Astrocyte of the spinal cord (primary cell): Measurements from ENCODE around the gene TCTA.
"Not testable (repeated sequence)": the region's sequence is repeated elsewhere in the genome, so short reads cannot be mapped to it uniquely, and the experiment has no call there.

Source experiments
- DNase-seq: peaks from one replicate; pipeline ENCODE4 v3.0.0; 2011; ENCODE audit warnings: low read depth, low spot score
- H3K4me3 ChIP-seq: 2 replicates; pipeline ENCODE4 v1.5.1; 2011; ENCODE audit warnings: low read depth, mild to moderate bottlenecking, low read length, moderate library complexity
- in situ Hi-C: cut with HindIII; loops from 2 replicates; pipeline ENCODE4 v1.10.0; 2017; ENCODE audit warnings: low sequenced_read_pairs
- TF ChIP-seq, protein P1 (sequence below): IDR thresholded peaks from 2 replicates; pipeline ENCODE4 v1.5.1; 2012; ENCODE audit warnings: low read depth, mild to moderate bottlenecking, low read length, inconsistent platforms

Gene TCTA

DNA sequence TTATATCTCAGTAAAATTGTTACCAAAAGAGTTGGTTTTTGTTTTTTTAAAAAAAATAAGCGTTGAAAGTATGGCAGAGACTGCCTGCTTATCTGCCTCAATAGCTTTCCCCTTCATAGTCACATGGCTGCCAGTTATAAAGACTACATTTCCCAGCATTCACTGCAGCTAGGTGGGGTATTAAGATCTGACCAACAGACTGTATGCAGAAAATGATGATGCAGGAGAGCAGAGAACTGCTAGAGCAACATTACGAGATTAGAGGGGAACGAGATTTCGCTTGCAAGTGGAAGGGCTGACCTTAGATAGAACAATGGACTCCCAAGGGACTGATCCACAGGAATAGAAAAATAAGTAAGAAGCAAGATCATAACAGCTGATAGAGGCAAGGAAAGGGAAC is 14.8 kb upstream of the TCTA start:
- TF ChIP-seq, protein P1, sequence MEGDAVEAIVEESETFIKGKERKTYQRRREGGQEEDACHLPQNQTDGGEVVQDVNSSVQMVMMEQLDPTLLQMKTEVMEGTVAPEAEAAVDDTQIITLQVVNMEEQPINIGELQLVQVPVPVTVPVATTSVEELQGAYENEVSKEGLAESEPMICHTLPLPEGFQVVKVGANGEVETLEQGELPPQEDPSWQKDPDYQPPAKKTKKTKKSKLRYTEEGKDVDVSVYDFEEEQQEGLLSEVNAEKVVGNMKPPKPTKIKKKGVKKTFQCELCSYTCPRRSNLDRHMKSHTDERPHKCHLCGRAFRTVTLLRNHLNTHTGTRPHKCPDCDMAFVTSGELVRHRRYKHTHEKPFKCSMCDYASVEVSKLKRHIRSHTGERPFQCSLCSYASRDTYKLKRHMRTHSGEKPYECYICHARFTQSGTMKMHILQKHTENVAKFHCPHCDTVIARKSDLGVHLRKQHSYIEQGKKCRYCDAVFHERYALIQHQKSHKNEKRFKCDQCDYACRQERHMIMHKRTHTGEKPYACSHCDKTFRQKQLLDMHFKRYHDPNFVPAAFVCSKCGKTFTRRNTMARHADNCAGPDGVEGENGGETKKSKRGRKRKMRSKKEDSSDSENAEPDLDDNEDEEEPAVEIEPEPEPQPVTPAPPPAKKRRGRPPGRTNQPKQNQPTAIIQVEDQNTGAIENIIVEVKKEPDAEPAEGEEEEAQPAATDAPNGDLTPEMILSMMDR = no peak
- H3K4me3 ChIP-seq = no peak overlapping the region
- peak; percentile 18 for DNase-seq
- in situ Hi-C loops = no loop called here

DNA sequence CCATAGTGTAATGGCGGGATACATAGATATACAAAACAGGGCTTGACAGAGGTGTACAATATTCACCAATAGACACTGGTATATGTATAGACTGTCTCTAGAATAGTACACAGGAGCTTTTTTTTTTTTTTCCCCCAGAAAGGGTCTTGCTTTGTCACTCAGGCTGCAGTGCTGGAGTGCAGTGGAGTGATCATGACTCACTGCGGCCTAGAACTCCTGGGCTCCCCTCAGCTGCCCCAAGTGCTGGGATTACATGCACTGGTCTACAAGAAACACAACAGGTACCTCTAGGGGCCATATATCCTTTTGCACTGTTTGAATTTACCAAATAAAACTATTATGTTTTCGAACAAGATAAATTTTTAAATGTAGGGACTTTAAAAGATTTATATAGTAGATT is 12.8 kb upstream of the TCTA start:
- H3K4me3 ChIP-seq = no peak overlapping the region
- TF ChIP-seq, protein P1 = no peak
- in situ Hi-C loops = no loop called here
- DNase-seq = peak; percentile 32

DNA sequence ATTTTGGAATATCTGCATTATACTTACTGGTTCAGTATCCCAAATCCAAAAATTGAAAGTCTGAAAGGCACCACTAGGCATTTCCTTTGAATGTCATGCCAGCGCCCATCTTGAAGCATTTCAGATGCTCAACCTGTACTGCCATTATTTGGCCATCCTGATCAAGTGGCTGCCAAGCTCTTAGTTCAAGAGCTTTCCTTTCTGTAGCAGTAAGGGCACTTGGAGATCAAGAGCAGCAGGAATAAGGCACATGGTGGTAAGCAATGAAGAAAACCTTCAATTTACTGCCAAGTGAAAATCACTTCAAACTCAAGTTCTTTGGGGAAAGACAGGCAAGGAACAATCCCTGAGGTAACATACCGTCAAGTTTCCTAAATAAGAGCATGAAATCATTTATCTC is 10.5 kb upstream of the TCTA start:
- TF ChIP-seq, protein P1 = no peak
- no peak overlapping the region for H3K4me3 ChIP-seq
- in situ Hi-C loops = no loop called here
- DNase-seq = no peak

DNA sequence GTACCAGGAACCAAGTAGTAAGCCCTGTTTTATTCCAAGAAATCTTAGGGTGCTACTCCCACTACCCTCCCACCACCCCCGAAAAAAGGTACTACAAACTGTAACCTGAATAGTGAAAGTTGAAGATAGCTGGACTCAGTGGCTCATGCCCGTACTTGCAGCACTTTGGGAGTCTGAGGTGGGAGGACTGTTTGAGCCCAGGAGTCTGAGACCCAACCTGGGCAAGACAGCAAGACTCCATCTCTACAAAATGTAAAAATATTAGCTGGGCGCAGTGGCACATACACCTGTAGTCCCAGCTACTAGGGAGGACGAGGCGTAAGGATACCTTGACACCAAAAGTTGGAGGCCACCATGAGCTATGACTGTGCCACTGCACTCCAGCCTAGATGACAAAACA is 8.3 kb upstream of the TCTA start:
- H3K4me3 ChIP-seq = no peak overlapping the region
- DNase-seq = no peak
- TF ChIP-seq, protein P1 = no peak
- in situ Hi-C loops = no loop called here

DNA sequence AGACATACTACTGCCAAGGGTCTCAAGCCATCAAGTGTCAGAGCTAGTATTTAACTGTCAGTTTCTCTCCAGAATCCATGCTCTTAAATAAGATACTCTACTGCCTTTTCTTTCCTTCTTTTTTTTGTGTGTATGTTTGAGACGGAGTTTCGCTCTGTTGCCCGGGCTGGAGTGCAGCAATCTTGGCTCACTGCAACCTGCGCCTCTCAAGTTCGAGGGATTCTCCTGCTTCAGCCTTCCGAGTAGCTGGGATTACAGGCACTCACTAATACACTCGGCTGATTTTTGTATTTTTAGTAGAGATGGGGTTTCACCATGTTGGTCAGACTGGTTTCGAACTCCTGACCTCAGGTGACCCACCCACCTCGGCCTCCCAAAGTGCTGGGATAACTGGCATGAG is 6.7 kb upstream of the TCTA start:
- H3K4me3 ChIP-seq, in situ Hi-C loops, DNase-seq: not testable (repeated sequence)

DNA sequence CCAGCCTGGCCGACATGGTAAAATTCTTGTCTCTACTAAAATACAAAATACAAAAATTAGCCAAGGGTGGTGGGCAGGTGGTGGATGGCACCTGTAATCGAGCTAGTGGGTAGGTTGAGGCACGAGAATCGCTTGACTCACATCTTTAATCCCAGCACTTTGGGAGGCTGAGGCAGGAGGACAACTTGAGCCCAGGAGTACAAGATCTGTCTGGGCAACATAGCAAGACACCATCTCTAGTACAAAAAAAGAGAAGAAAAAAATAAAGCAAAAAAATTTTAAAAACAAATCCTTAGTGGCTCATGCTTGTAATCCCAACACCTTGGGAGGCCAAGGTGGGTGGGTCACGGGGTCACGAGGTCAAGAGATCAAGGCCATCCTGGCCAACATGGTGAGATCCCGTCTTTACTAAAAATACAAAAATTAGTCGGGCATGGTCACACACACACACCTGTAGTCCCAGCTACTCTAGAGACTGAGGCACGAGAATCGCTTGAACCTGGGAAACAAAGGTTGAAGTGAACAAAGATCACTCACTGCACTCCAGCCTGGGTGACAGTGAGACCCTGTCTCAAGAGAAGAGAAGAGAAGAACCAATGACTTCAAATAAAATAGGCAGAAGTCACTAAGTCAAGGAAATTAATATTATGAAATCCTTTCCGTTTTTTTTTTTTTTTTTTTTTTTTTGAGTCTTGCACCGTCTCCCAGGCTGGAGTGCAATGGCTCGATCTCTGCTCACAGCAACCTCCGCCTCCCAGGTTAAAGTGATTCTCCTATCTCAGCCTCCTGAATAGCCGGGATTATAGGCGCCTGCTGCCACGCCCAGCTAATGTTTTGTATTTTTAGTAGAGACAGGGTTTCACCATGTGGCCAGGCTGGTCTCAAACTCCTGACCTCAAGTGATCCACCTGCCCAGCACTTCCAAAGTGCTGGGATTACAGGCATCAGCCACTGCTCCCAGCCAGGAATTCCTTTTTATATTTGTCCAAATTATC is 5.4 kb upstream of the TCTA start:
- in situ Hi-C loops = no loop called here
- TF ChIP-seq, protein P1 = no peak
- H3K4me3 ChIP-seq = no peak overlapping the region
- DNase-seq = no peak
